NCI-H2227 (cell line): ENCODE data around the gene GCC1.
"Not testable (repeated sequence)": the region's sequence is repeated elsewhere in the genome, so short reads cannot be mapped to it uniquely, and the experiment has no call there.

Experiments
- DNase-seq: peaks from one replicate; lab custom pipeline; 2025; ENCODE audit not compliant: unreplicated experiment; lab: John Stamatoyannopoulos, UW

The GCC1 gene

DNA sequence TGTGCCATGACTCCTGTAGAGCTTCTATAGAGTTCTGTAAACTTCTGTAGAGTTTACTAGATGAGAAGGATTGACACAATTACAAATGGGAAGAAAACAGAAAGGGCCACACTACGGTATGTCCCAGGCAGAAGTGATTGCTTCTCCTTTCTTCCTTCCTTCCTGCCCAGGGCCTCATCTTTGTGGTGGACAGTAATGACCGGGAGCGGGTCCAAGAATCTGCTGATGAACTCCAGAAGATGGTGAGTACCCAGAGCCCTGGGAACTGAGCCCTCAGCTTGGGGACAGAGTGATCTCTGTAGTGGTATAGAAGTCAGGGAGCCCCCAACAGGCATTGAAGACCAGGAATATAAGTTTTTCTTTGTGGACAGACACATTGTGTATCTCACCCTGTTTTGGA, 4.5 kb upstream of the GCC1 start:
- DNase-seq, result no peak

GRCh38 chr7:127588697-127589482, 3.5 kb upstream of the GCC1 start:
- peak; percentile 80 for DNase-seq

GRCh38 chr7:127588019-127588696, 2.8 kb upstream of the GCC1 start, which contains the start of gene ARF5:
TSS of gene ARF5 (plus strand) at chr7:127588411. CDS start at chr7:127588499, 88 bp downstream.
- peak; percentile 93 for DNase-seq

DNA sequence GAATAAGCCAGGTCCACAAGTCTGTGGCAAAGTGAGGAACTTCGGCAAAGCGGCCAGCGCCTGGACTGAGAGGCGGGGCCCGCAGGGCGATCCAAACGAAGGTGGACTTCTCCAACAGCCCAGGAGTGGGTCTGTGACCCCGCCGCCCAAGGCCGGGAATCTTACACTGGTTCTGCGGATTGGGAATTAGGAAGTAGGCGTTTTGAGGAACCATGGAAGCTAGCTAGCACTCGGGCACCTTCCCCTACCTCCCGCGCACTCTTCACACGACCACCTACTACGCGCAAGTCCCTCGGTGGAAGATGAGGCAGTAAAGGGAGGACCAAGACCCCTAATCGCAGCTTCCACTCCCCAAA, 2.2 kb upstream of the GCC1 start:
- no peak for DNase-seq

- no peak for DNase-seq
Observed at GRCh38 chr7:127586346-127586745, 950 bp upstream of the GCC1 start.

DNA sequence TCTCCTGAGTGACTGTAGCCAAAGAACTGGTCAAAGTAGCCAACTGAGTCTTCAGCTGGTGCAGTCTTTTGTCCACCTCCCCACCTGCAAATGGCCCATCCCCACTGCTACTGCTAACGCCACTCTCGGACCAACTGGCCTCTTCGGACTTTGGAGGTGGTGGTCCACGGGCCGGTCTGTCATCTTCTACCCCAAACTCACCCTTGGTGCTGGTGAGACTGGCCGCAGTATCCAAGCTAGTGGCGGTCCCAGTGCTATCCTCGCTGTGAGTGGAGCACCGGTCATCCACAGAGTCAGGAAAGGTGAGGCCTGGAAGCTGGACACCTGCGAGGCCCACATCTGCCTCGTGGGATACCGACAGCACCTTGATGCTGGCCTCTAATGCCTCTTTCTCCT, 750 bp downstream of the GCC1 start:
- no peak for DNase-seq

- DNase-seq, result peak; percentile 43
Observed at GRCh38 chr7:127582361-127582760, 3.0 kb downstream of the GCC1 start.

GRCh38 chr7:127581716-127582115, 3.7 kb downstream of the GCC1 start:
- DNase-seq, result no peak

DNA sequence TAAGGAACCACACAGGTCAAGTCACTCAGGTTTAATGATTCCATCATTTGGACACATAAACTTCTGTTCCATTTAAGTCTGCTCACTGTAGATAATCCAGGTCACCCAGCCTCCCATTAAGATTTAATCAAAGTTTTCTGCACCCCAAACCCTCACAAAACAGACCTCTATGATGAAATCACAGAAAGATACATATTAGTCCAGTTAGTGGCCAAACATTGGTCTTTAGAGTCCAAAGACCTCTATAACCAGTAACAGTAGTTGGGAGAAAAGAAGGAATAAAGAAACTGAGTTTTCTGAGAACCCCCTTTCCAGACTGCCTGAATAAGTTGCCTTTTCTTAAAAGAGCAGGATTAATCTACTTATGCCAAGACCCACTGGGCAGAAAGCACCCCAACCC, 4.8 kb downstream of the GCC1 start:
- DNase-seq, result no peak

DNA sequence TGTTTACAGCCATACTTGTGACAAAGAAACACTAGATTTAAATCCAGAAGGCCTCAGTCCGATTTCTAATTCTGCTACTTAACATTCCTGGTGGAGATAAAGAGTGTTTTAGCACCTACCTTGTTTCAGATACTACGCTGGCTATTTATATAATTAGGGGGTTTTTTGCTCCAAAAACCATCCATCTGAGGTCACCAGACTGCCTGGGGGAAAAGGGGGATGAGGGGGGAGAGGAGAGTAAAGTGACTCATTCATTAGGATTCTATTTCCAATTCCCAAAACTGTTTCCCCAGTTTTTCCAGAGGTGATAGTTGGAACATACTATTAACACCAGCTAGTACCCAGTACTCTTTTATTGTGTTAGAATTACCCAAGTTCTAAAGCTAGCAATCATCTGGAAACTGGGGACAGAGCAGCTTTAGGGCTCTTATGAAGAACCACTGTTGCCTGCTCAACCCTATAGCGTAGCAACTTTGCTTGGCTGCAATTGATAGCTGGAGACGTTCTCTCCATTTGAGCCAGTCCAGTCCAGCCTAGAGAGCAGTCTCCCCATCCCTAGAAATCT, 6.6 kb downstream of the GCC1 start:
- no peak for DNase-seq

GRCh38 chr7:127578036-127578684, 7.2 kb downstream of the GCC1 start:
- DNase-seq, result no peak

DNA sequence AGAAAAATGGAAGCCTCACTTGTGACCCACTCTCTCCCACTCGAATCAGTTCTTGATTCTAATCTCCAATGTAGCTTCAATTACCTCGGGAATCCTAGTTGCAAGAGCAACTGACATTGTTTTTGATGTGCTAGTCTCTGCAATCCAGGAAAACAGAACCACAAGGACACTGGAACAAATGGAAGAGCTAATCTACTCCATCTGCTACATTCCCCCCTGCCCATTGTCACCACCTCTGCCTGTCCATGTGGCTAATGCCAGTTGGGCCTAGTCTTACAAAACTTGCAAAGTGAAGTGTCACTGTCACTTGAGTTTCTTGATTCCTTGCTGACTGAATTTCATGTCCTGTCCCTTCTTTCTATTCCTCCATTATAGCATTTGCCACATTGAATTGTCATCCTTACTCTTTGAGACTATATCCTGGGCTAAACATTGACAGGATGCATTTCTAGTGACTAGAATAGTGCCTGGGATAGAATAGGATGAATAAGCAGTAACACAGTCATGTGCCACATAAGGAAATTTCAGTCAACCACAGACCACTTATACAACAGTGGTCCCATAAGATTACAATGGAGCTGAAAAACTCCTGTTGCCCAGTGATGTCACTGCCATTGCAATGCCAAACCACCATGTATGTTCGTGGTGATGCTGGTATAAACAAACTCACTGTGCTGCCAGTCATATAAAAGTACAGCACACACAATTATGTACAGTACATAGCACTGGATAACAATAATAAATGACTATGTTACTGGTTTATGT, 13.5 kb downstream of the GCC1 start:
- no peak for DNase-seq

DNA sequence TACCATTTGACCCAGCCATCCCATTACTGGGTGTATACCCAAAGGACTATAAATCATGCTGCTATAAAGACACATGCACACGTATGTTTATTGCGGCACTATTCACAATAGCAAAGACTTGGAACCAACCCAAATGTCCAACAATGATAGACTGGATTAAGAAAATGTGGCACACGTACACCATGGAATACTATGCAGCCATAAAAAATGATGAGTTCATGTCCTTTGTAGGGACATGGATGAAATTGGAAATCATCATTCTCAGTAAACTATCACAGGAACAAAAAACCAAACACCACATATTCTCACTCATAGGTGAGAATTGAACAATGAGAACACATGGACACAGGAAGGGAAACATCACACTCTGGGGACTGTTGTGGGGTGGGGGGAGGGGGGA, 17.4 kb downstream of the GCC1 start:
- DNase-seq, result not testable (repeated sequence)

GRCh38 chr7:127566242-127566641, 19.2 kb downstream of the GCC1 start:
- no peak for DNase-seq

GRCh38 chr7:127557803-127558202, 27.6 kb downstream of the GCC1 start:
- DNase-seq, result no peak

GRCh38 chr7:127556404-127556803, 29.0 kb downstream of the GCC1 start:
- no peak for DNase-seq

GRCh38 chr7:127551941-127552340, 33.5 kb downstream of the GCC1 start:
- DNase-seq, result no peak

GRCh38 chr7:127550247-127550646, 35.1 kb downstream of the GCC1 start:
- no peak for DNase-seq

DNA sequence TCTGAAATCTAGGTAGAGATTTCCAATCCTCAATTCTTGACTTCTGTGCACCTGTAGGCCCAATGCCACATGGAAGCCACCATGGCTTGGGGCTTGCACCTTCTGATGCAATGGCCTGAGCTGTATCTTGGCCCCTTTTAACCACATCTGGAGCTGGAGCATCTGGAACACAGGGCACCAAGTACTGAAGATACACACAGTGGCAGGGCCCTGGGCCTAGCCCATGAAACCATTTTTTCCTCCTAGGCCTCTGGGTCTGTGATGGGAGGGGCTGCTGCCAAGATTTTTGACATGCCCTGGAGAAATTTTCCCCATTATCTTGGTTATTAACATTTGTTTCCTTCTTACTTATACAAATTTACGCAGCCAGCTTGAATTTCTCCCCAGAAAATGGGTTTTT, 39.1 kb downstream of the GCC1 start:
- no peak for DNase-seq

- no peak for DNase-seq
Observed at GRCh38 chr7:127541548-127541947, 43.8 kb downstream of the GCC1 start.

DNA sequence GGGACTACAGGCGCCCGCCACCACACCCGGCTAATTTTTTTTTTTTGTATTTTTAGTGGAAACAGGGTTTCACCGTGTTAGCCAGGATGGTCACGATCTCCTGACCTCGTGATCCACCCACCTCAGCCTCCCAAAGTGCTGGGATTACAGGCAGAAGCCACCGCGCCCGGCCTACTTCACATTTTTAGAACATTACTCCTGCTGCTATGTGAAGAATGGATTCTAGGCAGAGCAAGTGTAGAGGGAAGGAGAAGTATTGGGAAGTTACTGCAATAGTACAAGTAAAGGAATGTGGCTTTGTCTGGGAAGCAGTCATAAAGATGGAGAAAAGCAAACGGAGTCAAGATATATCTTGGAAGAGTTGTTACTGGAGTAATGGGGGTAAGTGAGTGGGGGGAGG, 44.9 kb downstream of the GCC1 start:
- not testable (repeated sequence) for DNase-seq
